Right renal pelvis (tissue), 4 donors: ENCODE results near the gene CLIC2. TPM values are rescaled to one million over a fixed set of nuclear protein-coding genes. Genes with fewer than 3 reads are reported as not detected.
"Not testable (repeated sequence)": the region's sequence is repeated elsewhere in the genome, so short reads cannot be mapped to it uniquely, and the experiment has no call there.

Experiments used
- DNase-seq, 4 donors: peaks; one replicate each; pipeline ENCODE4 v3.0.0-alpha.2; 2013; ENCODE audit warnings: low read depth in 4 of 4, low spot score in 3 of 4, missing footprints in 1 of 4
- polyA plus RNA-seq, 4 donors: library from polyadenylated mRNA; unstranded; fragments of 120-200 nt; gene quantifications; one replicate each; pipeline ENCODE4 v1.2.1, GENCODE V29; 2013; ENCODE audit not compliant: insufficient read length in 4 of 4

The CLIC2 gene
- polyA plus RNA-seq, result 1 to 10 TPM; 2.9 to 4.6 (median 3.8) TPM

GRCh38 chrX:155334486-155335336 is at the start of gene CLIC2:
Gene CLIC2 (minus strand): TSS chrX:155334614. CDS start chrX:155334427, 187 bp downstream.
- DNase-seq, result peak; percentile 4 to 30 (median 12)

GRCh38 chrX:155382529-155382967 is 48.1 kb upstream of the CLIC2 start:
- DNase-seq, result not testable (repeated sequence)

GRCh38 chrX:155381843-155382528 is 47.6 kb upstream of the CLIC2 start, which contains the start of gene F8A2:
Gene F8A2 (plus strand): TSS chrX:155382095. CDS start chrX:155382115, 20 bp downstream.
- DNase-seq, result not testable (repeated sequence)

- DNase-seq, result not testable (repeated sequence)
These were observed 45.4 kb upstream of the CLIC2 start for GRCh38 chrX:155379802-155380201.

- not testable (repeated sequence) for DNase-seq
These were observed 39.5 kb upstream of the CLIC2 start for GRCh38 chrX:155373777-155374458.

- not testable (repeated sequence) for DNase-seq
These were observed 29.3 kb upstream of the CLIC2 start for GRCh38 chrX:155363712-155364111.

- not testable (repeated sequence) for DNase-seq
These were observed 15.0 kb upstream of the CLIC2 start for GRCh38 chrX:155349448-155349847.

GRCh38 chrX:155345689-155346088 is 11.3 kb upstream of the CLIC2 start:
- DNase-seq, result not testable (repeated sequence)

GRCh38 chrX:155335337-155335712 is 911 bp upstream of the CLIC2 start:
- DNase-seq, result not testable (repeated sequence)

- DNase-seq, result no peak
These were observed 792 bp downstream of the CLIC2 start for GRCh38 chrX:155333544-155334100.

GRCh38 chrX:155330992-155331391 is 3.4 kb downstream of the CLIC2 start:
- no peak for DNase-seq

- DNase-seq, result no peak
These were observed 5.1 kb downstream of the CLIC2 start for GRCh38 chrX:155329293-155329692.

- no peak for DNase-seq
These were observed 7.8 kb downstream of the CLIC2 start for GRCh38 chrX:155326610-155327009.

- no peak for DNase-seq
These were observed 20.2 kb downstream of the CLIC2 start for GRCh38 chrX:155314260-155314659.

- no peak for DNase-seq
These were observed 20.6 kb downstream of the CLIC2 start for GRCh38 chrX:155313766-155314165.

- no peak for DNase-seq
These were observed 40.6 kb downstream of the CLIC2 start for GRCh38 chrX:155293771-155294170.

GRCh38 chrX:155279873-155280272 is 54.5 kb downstream of the CLIC2 start:
- no peak for DNase-seq

GRCh38 chrX:155270969-155271368 is 63.4 kb downstream of the CLIC2 start:
- DNase-seq, result no peak

GRCh38 chrX:155267995-155268394 is 66.4 kb downstream of the CLIC2 start:
- DNase-seq, result not testable (repeated sequence)

GRCh38 chrX:155266439-155266838 is 68.0 kb downstream of the CLIC2 start:
- DNase-seq, result no peak
